CD4-positive, alpha-beta T cell (primary cell): Measurements from ENCODE around the gene MBNL1. TPM values are rescaled to one million over a fixed set of nuclear protein-coding genes. Genes with fewer than 3 reads are reported as not detected.

ENCODE experiments used
- ATAC-seq: fragments of 200-7000 bp; cut with Tn5 transposase; one replicate; pipeline ENCODE4 v1.10.0; 2022; ENCODE audit warnings: mild to moderate bottlenecking; ENCODE audit not compliant: poor library complexity
- CTCF ChIA-PET: fragments of 350-600 bp; sonication (Branson Sonifier 250); formaldehyde crosslinking; loops from one replicate; lab custom pipeline; 2021; ENCODE audit warnings: antibody characterized with exemption, inconsistent platforms; lab: Charles Lee
- POLR2A ChIA-PET: fragments of 350-600 bp; sonication (Branson Sonifier 250); formaldehyde crosslinking; loops from one replicate; lab custom pipeline; 2021; ENCODE audit warnings: antibody characterized with exemption, inconsistent platforms; lab: Charles Lee
- DNase-seq, 14 experiments: peaks; one replicate each; pipeline ENCODE4 v3.0.0-alpha.2; 2013 to 2020; ENCODE audit warnings: mixed read lengths in 2 of 14
- H3K27ac ChIP-seq, 2 donors: one replicate each; pipeline versions ENCODE4 v1.5.1 to v1.7.0; 2013; ENCODE audit warnings: low read length in 2 of 2, low read depth in 1 of 2, mild to moderate bottlenecking in 1 of 2
- H3K27me3 ChIP-seq, 2 experiments: 1 replicate in 1 of 2; 2 replicates in 1 of 2; pipeline versions ENCODE4 v1.6.1 to v1.7.0; 2013; ENCODE audit warnings: low read length in 2 of 2, control low read depth in 1 of 2, mild to moderate bottlenecking in 1 of 2, moderate library complexity in 1 of 2; ENCODE audit not compliant: insufficient read depth in 2 of 2, control insufficient read depth in 1 of 2
- H3K36me3 ChIP-seq: one replicate; pipeline ENCODE4 v1.6.1; 2013; ENCODE audit warnings: low read length, control low read depth; ENCODE audit not compliant: insufficient read depth
- H3K4me1 ChIP-seq: one replicate; pipeline ENCODE4 v1.6.1; 2013; ENCODE audit warnings: low read length, control low read depth; ENCODE audit not compliant: insufficient read depth
- H3K4me3 ChIP-seq: one replicate; pipeline ENCODE4 v1.5.1; 2013; ENCODE audit warnings: mild to moderate bottlenecking, low read length, moderate library complexity
- H3K9me3 ChIP-seq, 2 experiments: 1 replicate in 1 of 2; 2 replicates in 1 of 2; pipeline versions ENCODE4 v1.6.1 to v1.7.0; 2013; ENCODE audit warnings: low read length in 2 of 2, mild to moderate bottlenecking in 2 of 2, control low read depth in 1 of 2, moderate library complexity in 1 of 2; ENCODE audit not compliant: control insufficient read depth in 1 of 2, insufficient read depth in 1 of 2
- H3K27ac Mint-ChIP-seq: one replicate; pipeline ENCODE4 v1.8.0; 2020; ENCODE audit warnings: mixed read lengths
- H3K27me3 Mint-ChIP-seq: one replicate; pipeline ENCODE4 v1.8.0; 2021; ENCODE audit warnings: mixed read lengths
- H3K36me3 Mint-ChIP-seq: one replicate; pipeline ENCODE4 v1.8.0; 2021; ENCODE audit warnings: low read depth, mixed read lengths
- H3K4me1 Mint-ChIP-seq: one replicate; pipeline ENCODE4 v1.8.0; 2021; ENCODE audit warnings: low read depth, mixed read lengths
- H3K4me3 Mint-ChIP-seq: one replicate; pipeline ENCODE4 v1.8.0; 2020; ENCODE audit warnings: mild to moderate bottlenecking, mixed read lengths
- H3K9me3 Mint-ChIP-seq: one replicate; pipeline ENCODE4 v1.8.0; 2020; ENCODE audit warnings: mixed read lengths
- intact Hi-C, 2 experiments: fragments of 100-400 bp; cut with DNase I in 1 of 2; cut with micrococcal nuclease in 1 of 2; formaldehyde crosslinking; loops; one replicate each; pipeline versions ENCODE4 v1.15.1 to v1.9.0; 2023 to 2025; cut with DNase I, micrococcal nuclease
- total RNA-seq, 174 experiments: library from RNA in 2 of 174; stranded (reverse) in 2 of 174; gene quantifications; one replicate each; pipeline ENCODE4 v1.2.3 and lab custom pipeline; 2021 to 2026
- TF ChIP-seq, protein P1 (sequence below): fragments of 200-600 bp; IDR thresholded peaks from one replicate; pipeline ENCODE4 v1.8.0; 2022; ENCODE audit warnings: antibody characterized with exemption, mild to moderate bottlenecking

The MBNL1 gene
- total RNA-seq, 2 experiments from 2014 or later, result 551 to 561 TPM

- peak overlapping the region; percentile 92 for H3K27ac Mint-ChIP-seq
- TF ChIP-seq, protein P1, sequence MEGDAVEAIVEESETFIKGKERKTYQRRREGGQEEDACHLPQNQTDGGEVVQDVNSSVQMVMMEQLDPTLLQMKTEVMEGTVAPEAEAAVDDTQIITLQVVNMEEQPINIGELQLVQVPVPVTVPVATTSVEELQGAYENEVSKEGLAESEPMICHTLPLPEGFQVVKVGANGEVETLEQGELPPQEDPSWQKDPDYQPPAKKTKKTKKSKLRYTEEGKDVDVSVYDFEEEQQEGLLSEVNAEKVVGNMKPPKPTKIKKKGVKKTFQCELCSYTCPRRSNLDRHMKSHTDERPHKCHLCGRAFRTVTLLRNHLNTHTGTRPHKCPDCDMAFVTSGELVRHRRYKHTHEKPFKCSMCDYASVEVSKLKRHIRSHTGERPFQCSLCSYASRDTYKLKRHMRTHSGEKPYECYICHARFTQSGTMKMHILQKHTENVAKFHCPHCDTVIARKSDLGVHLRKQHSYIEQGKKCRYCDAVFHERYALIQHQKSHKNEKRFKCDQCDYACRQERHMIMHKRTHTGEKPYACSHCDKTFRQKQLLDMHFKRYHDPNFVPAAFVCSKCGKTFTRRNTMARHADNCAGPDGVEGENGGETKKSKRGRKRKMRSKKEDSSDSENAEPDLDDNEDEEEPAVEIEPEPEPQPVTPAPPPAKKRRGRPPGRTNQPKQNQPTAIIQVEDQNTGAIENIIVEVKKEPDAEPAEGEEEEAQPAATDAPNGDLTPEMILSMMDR, result no peak
- DNase-seq (no peak), ATAC-seq (no peak)
- H3K36me3 ChIP-seq, result peaks cover 43% of the 10 kb centered on the region
- intact Hi-C loops, result loop anchor here in 1 of 2 experiments (5.0 kb wide), 1 partner anchor 40 kb away; no protein-coding TSS in a partner anchor
- H3K27ac ChIP-seq, result no peak overlapping the region
- H3K9me3 Mint-ChIP-seq, result no peaks in the 10 kb centered on the region
- peak overlapping the region; percentile 66 for H3K4me3 Mint-ChIP-seq
- CTCF ChIA-PET, result interaction anchor here (0.6 to 0.7 kb wide), 3 partner anchors 19 to 1191 kb away, joined by 3 to 4 read pairs (median 3); no protein-coding TSS in a partner anchor
- H3K4me1 ChIP-seq, result peaks cover 63% of the 10 kb centered on the region
- no peak overlapping the region for H3K4me3 ChIP-seq
- H3K4me1 Mint-ChIP-seq, result peaks cover 76% of the 10 kb centered on the region
- H3K9me3 ChIP-seq, result no peaks in the 10 kb centered on the region
- H3K27me3 ChIP-seq, result no peaks in the 10 kb centered on the region
- H3K36me3 Mint-ChIP-seq, result peaks cover 66% of the 10 kb centered on the region
- POLR2A ChIA-PET, result interaction anchor here (0.5 to 5.0 kb wide), 8 partner anchors 8 to 806 kb away, joined by 3 to 21 read pairs (median 4); partner anchors contain the start of gene MBNL1
- no peaks in the 10 kb centered on the region for H3K27me3 Mint-ChIP-seq
Measured at GRCh38 chr3:152296971-152297370, 28.2 kb downstream of the MBNL1 start.

- Mint-ChIP-seq H3K4me3 (peak overlapping the region; percentile 79), H3K27ac (peak overlapping the region; percentile 92), H3K27me3 (no peaks in the 10 kb centered on the region), H3K36me3 (peaks cover 66% of the 10 kb centered on the region), H3K9me3 (no peaks in the 10 kb centered on the region), H3K4me1 (peaks cover 79% of the 10 kb centered on the region)
- H3K9me3 ChIP-seq, result no peaks in the 10 kb centered on the region
- ATAC-seq, result peak; percentile 74
- TF ChIP-seq, protein P1, result no peak
- peaks cover 48% of the 10 kb centered on the region for H3K36me3 ChIP-seq
- peaks cover 55% of the 10 kb centered on the region for H3K4me1 ChIP-seq
- POLR2A ChIA-PET, result interaction anchor here (0.6 to 5.0 kb wide), 10 partner anchors 14 to 145 kb away, joined by 3 to 21 read pairs (median 3); partner anchors contain the start of gene MBNL1
- DNase-seq, result peak in 10 of 14 experiments; percentile 22 to 90 (median 54)
- CTCF ChIA-PET, result interaction anchor here (0.7 to 1.3 kb wide), 3 partner anchors 11 to 174 kb away, joined by 3 to 4 read pairs (median 4); no protein-coding TSS in a partner anchor
- intact Hi-C loops, result loop anchor here in 1 of 2 experiments (1.0 to 5.0 kb wide), 4 partner anchors 14 to 102 kb away; partner anchors contain the start of gene MBNL1
- no peaks in the 10 kb centered on the region for H3K27me3 ChIP-seq
- peak overlapping the region; percentile 56 to 60 for H3K27ac ChIP-seq
- H3K4me3 ChIP-seq, result peak overlapping the region; percentile 36
Measured at GRCh38 chr3:152298393-152299248, 29.9 kb downstream of the MBNL1 start.

DNA sequence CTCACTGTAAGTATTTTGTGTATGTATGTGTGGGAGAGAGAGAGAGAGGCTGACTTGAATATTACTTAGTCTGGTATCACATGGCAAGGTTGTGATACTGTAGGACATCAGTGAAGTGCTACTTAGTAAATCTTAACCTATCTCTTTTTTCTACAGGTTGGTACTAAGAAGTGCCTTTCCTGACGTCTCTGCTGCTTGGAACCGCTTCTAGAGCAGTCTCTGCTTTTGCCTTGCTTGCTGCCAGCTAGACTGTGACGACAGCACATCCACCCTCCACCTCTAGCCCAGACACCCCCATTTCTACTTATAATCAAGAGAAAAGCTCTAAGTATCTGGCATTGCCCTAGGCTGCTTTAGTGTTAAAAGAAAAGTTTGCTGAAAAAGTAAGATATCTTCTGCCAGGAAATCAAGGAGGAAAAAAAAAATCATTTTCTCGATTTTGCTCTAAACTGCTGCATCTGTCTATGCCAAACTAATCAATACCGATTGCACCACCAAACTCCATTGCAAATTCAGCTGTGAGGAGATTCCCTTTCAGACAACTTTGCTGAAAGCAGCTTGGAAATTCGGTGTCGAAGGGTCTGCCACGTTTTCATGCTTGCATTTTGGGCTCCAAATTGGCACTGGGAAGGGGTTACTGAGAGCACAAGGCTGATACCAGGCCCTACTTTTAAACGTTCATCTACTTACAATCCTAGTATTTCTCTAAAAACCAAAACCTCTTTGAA lies 30.7 kb downstream of the MBNL1 start:
- peak overlapping the region; percentile 56 to 60 for H3K27ac ChIP-seq
- H3K27me3 ChIP-seq, result no peaks in the 10 kb centered on the region
- peak overlapping the region; percentile 36 for H3K4me3 ChIP-seq
- Mint-ChIP-seq H3K4me3 (peak overlapping the region; percentile 79), H3K4me1 (peaks cover 84% of the 10 kb centered on the region), H3K36me3 (peaks cover 72% of the 10 kb centered on the region), H3K27me3 (no peaks in the 10 kb centered on the region), H3K27ac (peak overlapping the region; percentile 92), H3K9me3 (no peaks in the 10 kb centered on the region)
- H3K4me1 ChIP-seq, result peaks cover 51% of the 10 kb centered on the region
- H3K36me3 ChIP-seq, result peaks cover 48% of the 10 kb centered on the region
- ChIA-PET POLR2A (interaction anchor here (0.6 to 5.0 kb wide), 13 partner anchors 10 to 1887 kb away, joined by 3 to 21 read pairs (median 4); partner anchors contain the start of gene MBNL1), CTCF (interaction anchor here (0.7 to 1.6 kb wide), 7 partner anchors 10 to 173 kb away, joined by 3 to 4 read pairs (median 3); no protein-coding TSS in a partner anchor)
- peak; percentile 80 for ATAC-seq
- TF ChIP-seq, protein P1, result no peak
- intact Hi-C loops, result loop anchor here in 1 of 2 experiments (1.0 to 5.0 kb wide), 4 partner anchors 15 to 103 kb away; partner anchors contain the start of gene MBNL1
- H3K9me3 ChIP-seq, result no peaks in the 10 kb centered on the region
- peak in 9 of 14 experiments; percentile 15 to 85 (median 57) for DNase-seq
